ENCODE data around the gene CHCHD10.

The CHCHD10 gene

GRCh38 chr22:23782252-23782651 is 14.5 kb upstream of the CHCHD10 start:
- no peak overlapping the region for H3K4me3 ChIP-seq (ENCODE audit: control insufficient read depth, low read depth, low read length)
- no peak for DNase-seq (ENCODE audit: low read depth)
- no peak for TF ChIP-seq CTCF (IDR thresholded peaks at IDR 0.05; ENCODE audit: control insufficient read depth, insufficient read depth, low read depth, low read length, missing control alignments)

- H3K4me3 ChIP-seq (ENCODE audit: control insufficient read depth, low read depth, low read length): no peak overlapping the region
- no peak for TF ChIP-seq CTCF (IDR thresholded peaks at IDR 0.05; ENCODE audit: control insufficient read depth, insufficient read depth, low read depth, low read length, missing control alignments)
- DNase-seq (ENCODE audit: low read depth): no peak
Observed at GRCh38 chr22:23781511-23782183, 13.9 kb upstream of the CHCHD10 start.

- H3K4me3 ChIP-seq (ENCODE audit: control insufficient read depth, low read depth, low read length): no peak overlapping the region
- no peak for DNase-seq (ENCODE audit: low read depth)
- no peak for TF ChIP-seq CTCF (IDR thresholded peaks at IDR 0.05; ENCODE audit: control insufficient read depth, insufficient read depth, low read depth, low read length, missing control alignments)
Observed at GRCh38 chr22:23781065-23781464, 13.3 kb upstream of the CHCHD10 start.

- TF ChIP-seq CTCF (IDR thresholded peaks at IDR 0.05; ENCODE audit: control insufficient read depth, insufficient read depth, low read depth, low read length, missing control alignments): no peak
- no peak overlapping the region for H3K4me3 ChIP-seq (ENCODE audit: control insufficient read depth, low read depth, low read length)
- DNase-seq (ENCODE audit: low read depth): no peak
Observed at GRCh38 chr22:23780146-23780748, 12.5 kb upstream of the CHCHD10 start.

- H3K4me3 ChIP-seq (ENCODE audit: control insufficient read depth, low read depth, low read length): no peak overlapping the region
- no peak for DNase-seq (ENCODE audit: low read depth)
- TF ChIP-seq CTCF (IDR thresholded peaks at IDR 0.05; ENCODE audit: control insufficient read depth, insufficient read depth, low read depth, low read length, missing control alignments): no peak
Observed at GRCh38 chr22:23779731-23780130, 12.0 kb upstream of the CHCHD10 start.

GRCh38 chr22:23779083-23779482 is 11.3 kb upstream of the CHCHD10 start:
- TF ChIP-seq CTCF (IDR thresholded peaks at IDR 0.05; ENCODE audit: control insufficient read depth, insufficient read depth, low read depth, low read length, missing control alignments): no peak

More at GRCh38 chr22:23779083-23779482, 11.3 kb upstream of the CHCHD10 start:
- no peak for DNase-seq (ENCODE audit: low read depth)
- H3K4me3 ChIP-seq (ENCODE audit: control insufficient read depth, low read depth, low read length): no peak overlapping the region
